GM06990 (cell line): ENCODE data around the gene GYG1.

Experiments
- DNase-seq: peaks from one replicate; pipeline ENCODE4 v3.0.0-alpha.2; 2011; ENCODE audit not compliant: insufficient read length; ENCODE audit errors: extremely low read depth
- H3K27me3 ChIP-seq: replicated peaks from 2 replicates; pipeline ENCODE4 v1.6.0; 2011; ENCODE audit warnings: low read length; ENCODE audit not compliant: control insufficient read depth, insufficient read depth
- H3K36me3 ChIP-seq: 2 replicates; pipeline ENCODE4 v1.5.1; 2011; ENCODE audit warnings: low read length; ENCODE audit not compliant: control insufficient read depth, insufficient read depth
- H3K4me3 ChIP-seq: replicated peaks from 2 replicates; pipeline ENCODE4 v1.5.1; 2011; ENCODE audit warnings: low read depth, mild to moderate bottlenecking, control low read depth, low read length
- TF ChIP-seq, protein P1 (sequence below): IDR thresholded peaks from 2 replicates; pipeline ENCODE4 v1.5.1; 2011; ENCODE audit warnings: low read length, control low read depth, mild to moderate bottlenecking, inconsistent platforms; ENCODE audit not compliant: insufficient read depth, poor library complexity, severe bottlenecking

Gene GYG1

DNA sequence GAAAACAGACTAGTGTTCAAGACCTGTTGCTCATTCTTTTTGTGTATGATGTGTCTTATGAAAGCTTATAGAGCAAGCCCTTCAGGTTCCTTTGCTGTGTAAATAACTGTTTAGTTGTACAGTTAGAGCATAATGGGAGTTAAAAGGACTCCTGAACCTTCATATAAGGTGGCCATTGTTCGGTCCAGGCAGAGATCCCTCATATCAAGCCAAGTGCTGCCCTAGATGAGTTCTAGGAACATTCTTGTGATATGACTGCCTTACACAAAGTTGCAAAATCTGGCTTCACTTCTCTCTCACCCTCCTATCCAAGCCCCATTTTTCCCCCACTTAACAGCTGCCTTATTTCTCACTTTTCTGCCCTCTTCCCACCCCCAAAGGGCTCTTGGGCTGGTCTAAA, 26.9 kb downstream of the GYG1 start:
- Histone ChIP-seq H3K27me3 (no peaks in the 10 kb centered on the region), H3K4me3 (no peak overlapping the region), H3K36me3 (peaks cover 9% of the 10 kb centered on the region)
- no peak for DNase-seq
- TF ChIP-seq, protein P1, sequence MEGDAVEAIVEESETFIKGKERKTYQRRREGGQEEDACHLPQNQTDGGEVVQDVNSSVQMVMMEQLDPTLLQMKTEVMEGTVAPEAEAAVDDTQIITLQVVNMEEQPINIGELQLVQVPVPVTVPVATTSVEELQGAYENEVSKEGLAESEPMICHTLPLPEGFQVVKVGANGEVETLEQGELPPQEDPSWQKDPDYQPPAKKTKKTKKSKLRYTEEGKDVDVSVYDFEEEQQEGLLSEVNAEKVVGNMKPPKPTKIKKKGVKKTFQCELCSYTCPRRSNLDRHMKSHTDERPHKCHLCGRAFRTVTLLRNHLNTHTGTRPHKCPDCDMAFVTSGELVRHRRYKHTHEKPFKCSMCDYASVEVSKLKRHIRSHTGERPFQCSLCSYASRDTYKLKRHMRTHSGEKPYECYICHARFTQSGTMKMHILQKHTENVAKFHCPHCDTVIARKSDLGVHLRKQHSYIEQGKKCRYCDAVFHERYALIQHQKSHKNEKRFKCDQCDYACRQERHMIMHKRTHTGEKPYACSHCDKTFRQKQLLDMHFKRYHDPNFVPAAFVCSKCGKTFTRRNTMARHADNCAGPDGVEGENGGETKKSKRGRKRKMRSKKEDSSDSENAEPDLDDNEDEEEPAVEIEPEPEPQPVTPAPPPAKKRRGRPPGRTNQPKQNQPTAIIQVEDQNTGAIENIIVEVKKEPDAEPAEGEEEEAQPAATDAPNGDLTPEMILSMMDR = no peak

DNA sequence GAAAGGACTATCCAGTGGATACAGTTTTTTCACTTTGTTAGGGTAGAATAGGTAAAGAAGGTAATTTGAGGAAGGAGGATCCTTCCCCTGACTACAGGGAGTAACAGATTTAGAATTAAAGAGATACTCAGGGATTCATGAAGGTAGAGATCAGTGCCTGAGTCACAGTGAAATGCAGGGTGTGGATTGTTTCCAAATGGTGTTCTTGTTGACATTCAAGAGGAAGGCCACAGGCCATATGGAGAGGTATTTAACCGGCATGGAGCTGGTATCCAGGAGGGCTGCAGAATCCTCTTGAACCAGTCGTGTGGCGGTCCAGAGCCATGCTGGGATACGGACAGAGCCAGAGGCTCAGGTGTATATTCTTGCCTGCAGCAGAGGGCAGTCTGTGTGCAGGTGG, 28.2 kb downstream of the GYG1 start:
- DNase-seq = no peak
- no peak overlapping the region for H3K4me3 ChIP-seq
- no peaks in the 10 kb centered on the region for H3K27me3 ChIP-seq
- peaks cover 11% of the 10 kb centered on the region for H3K36me3 ChIP-seq
- TF ChIP-seq, protein P1 = no peak

DNA sequence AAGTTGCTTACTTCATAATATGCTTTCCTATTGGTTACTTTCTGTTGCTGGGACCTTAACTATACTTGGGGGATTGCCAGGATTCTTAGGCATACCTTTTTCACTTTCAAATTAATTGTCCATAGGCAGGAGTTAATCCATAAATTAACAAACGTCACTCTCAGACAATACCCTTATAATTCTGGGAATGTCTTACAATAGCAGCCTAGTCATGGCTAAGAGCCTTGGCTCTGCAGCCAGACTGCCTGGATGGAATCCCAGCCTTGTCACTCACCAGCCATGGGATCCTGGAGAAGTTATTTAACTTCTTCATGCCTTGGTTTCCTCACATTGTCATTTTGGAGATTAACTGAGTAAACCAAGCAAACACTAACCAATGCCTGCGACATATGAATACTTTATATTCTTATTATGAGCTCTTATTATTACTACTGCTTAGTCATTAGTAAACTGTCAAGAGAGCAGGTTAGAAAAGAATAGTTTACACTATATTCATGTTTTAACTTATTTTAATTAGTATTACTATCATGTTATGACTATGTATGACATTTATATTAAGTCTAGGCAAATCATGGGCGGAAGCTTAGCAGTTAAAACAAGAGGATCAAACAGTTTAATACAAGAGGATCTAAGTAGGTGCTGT, 29.0 kb downstream of the GYG1 start:
- Histone ChIP-seq H3K27me3 (no peaks in the 10 kb centered on the region), H3K4me3 (no peak overlapping the region), H3K36me3 (peaks cover 12% of the 10 kb centered on the region)
- TF ChIP-seq, protein P1 = no peak
- DNase-seq = no peak

DNA sequence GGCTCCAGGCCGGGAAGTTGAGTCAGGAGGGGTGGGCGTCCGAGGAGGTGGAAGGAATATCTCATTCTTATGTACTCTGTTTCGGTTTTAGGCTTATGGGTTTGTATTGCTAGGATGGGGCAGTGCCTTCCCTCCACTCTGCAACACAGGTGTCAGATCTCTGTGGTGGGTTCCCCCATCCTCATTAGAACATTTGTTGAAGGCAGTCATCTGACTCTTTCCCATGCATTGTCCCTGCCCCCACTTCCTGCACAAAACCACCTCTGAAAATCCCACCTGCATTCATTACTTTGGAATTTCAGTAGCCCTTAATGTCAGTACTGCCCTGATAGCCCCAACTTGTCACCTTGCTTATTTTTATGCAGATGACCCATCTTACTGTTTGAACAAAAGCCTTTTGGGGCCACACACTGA, 29.5 kb downstream of the GYG1 start:
- Histone ChIP-seq H3K36me3 (peaks cover 10% of the 10 kb centered on the region), H3K4me3 (no peak overlapping the region), H3K27me3 (no peaks in the 10 kb centered on the region)
- TF ChIP-seq, protein P1 = no peak
- DNase-seq = no peak

DNA sequence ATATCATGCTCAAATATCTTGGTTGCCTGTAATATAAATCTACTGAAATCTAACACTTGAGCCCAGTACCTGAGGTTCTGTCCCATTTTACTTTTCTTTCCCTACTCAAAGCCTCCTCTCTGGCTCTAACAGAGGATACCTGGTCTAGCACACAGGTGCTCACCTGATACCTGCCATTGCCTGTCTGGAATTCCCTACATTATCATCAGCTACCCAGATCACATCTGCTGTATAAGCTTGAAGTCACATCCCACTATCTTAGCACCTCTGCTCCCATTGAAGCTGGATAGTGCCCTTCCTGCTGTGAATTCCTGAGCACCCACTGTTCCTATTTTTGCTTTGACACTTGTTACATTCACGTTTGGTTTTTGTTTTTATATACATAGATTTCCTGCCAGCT, 30.5 kb downstream of the GYG1 start:
- H3K27me3 ChIP-seq = no peaks in the 10 kb centered on the region
- H3K4me3 ChIP-seq = no peak overlapping the region
- TF ChIP-seq, protein P1 = no peak
- H3K36me3 ChIP-seq = peaks cover 7% of the 10 kb centered on the region
- DNase-seq = no peak

DNA sequence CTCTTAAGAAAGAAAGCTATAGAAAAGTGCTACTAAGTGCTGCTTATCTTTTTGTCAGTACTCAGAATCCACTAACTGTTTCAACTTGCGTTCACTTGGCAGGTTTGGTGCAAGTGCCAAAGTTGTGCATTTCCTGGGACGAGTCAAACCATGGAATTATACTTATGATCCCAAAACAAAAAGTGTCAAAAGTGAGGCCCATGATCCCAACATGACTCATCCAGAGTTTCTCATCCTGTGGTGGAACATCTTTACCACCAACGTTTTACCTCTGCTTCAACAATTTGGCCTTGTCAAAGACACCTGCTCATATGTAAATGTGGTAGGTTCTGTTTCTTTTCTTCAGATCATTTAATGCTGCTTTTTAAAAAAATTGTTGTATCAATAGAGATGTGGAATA, 32.6 kb downstream of the GYG1 start:
- H3K27me3 ChIP-seq = no peaks in the 10 kb centered on the region
- DNase-seq = no peak
- TF ChIP-seq, protein P1 = no peak
- H3K4me3 ChIP-seq = no peak overlapping the region
- H3K36me3 ChIP-seq = peaks cover 3% of the 10 kb centered on the region
